ENCODE data around the gene REST. TPM values are rescaled to one million over a fixed set of nuclear protein-coding genes. Genes with fewer than 3 reads are reported as not detected.

The REST gene
- polyA plus RNA-seq (16.3 to 28.2 TPM (median 22.6 TPM) in 3 replicates), polyA minus RNA-seq (26.2 to 74.2 TPM (median 55.4 TPM) in 3 replicates)
- polyA plus RNA-seq (2011; ENCODE audit: low read depth), result 30.2 TPM
- polyA plus RNA-seq (2011; cell fraction: cytosol; rRNA removed), result 10.1 and 18.8 TPM in 2 replicates
- 20.0 and 24.7 TPM in 2 replicates for polyA plus RNA-seq (2011; cell fraction: nucleus; rRNA removed)
- 10.2 and 16.1 TPM in 2 replicates for polyA plus RNA-seq (2012; ENCODE audit: low replicate concordance)
- 24.6 TPM for polyA minus RNA-seq (2011; cell fraction: cytosol; rRNA and poly(A)+ RNA removed)
- 30.0 and 52.0 TPM in 2 replicates for polyA minus RNA-seq (2011; cell fraction: nucleus; rRNA and poly(A)+ RNA removed)

GRCh38 chr4:56907489-56908205 is at the start of gene REST:
Gene REST, plus strand, starts transcription at chr4:56907900. Its CDS starts 2,739 bp downstream, at chr4:56910639.
- DNase-seq (ENCODE audit: low read depth, low spot score) (no peak), FAIRE-seq (no peak)
- no peaks in the 10 kb centered on the region for H3K36me3 ChIP-seq (ENCODE audit: control insufficient read depth in 2 of 2, extremely low read depth in 1 of 2, insufficient read depth in 2 of 2, low read length in 2 of 2)
- no peaks in the 10 kb centered on the region for H3K9me1 ChIP-seq (ENCODE audit: control insufficient read depth, extremely low read depth, insufficient read depth, low read length)
- peaks cover 5% of the 10 kb centered on the region for H3K27me3 ChIP-seq (ENCODE audit: control insufficient read depth, extremely low read depth, insufficient read depth, low read length)
- H3K4me2 ChIP-seq (ENCODE audit: control insufficient read depth, extremely low read depth, insufficient read depth, low read depth, low read length), result peak within 1 kb of the TSS; percentile 87
- H3K9ac ChIP-seq (ENCODE audit: control insufficient read depth, extremely low read depth, insufficient read depth, low read length), result peak within 1 kb of the TSS; percentile 87
- peak within 1 kb of the TSS; percentile 79 to 95 (median 88) for H3K4me3 ChIP-seq (ENCODE audit: control insufficient read depth in 2 of 3, extremely low read depth in 1 of 3, insufficient read depth in 2 of 3, low read depth in 1 of 3, low read length in 3 of 3)
- H3K27ac ChIP-seq (ENCODE audit: control insufficient read depth, insufficient read depth, low read length), result peak within 1 kb of the TSS; percentile 19
- peak within 1 kb of the TSS; percentile 61 for H2AFZ ChIP-seq (ENCODE audit: control insufficient read depth, low read length)
- H3K4me1 ChIP-seq (ENCODE audit: control insufficient read depth, extremely low read depth, insufficient read depth, low read length), result peaks cover 7% of the 10 kb centered on the region
- TF ChIP-seq EZH2 (IDR thresholded peaks at IDR 0.05; ENCODE audit: low read length), result no peak
- TF ChIP-seq, protein P1, sequence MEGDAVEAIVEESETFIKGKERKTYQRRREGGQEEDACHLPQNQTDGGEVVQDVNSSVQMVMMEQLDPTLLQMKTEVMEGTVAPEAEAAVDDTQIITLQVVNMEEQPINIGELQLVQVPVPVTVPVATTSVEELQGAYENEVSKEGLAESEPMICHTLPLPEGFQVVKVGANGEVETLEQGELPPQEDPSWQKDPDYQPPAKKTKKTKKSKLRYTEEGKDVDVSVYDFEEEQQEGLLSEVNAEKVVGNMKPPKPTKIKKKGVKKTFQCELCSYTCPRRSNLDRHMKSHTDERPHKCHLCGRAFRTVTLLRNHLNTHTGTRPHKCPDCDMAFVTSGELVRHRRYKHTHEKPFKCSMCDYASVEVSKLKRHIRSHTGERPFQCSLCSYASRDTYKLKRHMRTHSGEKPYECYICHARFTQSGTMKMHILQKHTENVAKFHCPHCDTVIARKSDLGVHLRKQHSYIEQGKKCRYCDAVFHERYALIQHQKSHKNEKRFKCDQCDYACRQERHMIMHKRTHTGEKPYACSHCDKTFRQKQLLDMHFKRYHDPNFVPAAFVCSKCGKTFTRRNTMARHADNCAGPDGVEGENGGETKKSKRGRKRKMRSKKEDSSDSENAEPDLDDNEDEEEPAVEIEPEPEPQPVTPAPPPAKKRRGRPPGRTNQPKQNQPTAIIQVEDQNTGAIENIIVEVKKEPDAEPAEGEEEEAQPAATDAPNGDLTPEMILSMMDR (optimal IDR thresholded peaks at IDR 0.05 in 1 of 3, IDR thresholded peaks at IDR 0.05 in 1 of 3, conservative IDR thresholded peaks at IDR 0.05 in 1 of 3; ENCODE audit: extremely low read depth in 1 of 3, insufficient read depth in 2 of 3, low read length in 3 of 3), result no peak
- H3K9me3 ChIP-seq (ENCODE audit: control insufficient read depth, low read depth, low read length), result no peaks in the 10 kb centered on the region
- no peaks in the 10 kb centered on the region for H4K20me1 ChIP-seq (ENCODE audit: control insufficient read depth, extremely low read depth, insufficient read depth, low read length)
- dilution Hi-C loops (cut with MboI; ENCODE audit: extremely low pct_ligation_motif_present, low sequenced_read_pairs), result no loop called here
- H3K79me2 ChIP-seq (ENCODE audit: control insufficient read depth, insufficient read depth, low read length), result peaks cover 37% of the 10 kb centered on the region

DNA sequence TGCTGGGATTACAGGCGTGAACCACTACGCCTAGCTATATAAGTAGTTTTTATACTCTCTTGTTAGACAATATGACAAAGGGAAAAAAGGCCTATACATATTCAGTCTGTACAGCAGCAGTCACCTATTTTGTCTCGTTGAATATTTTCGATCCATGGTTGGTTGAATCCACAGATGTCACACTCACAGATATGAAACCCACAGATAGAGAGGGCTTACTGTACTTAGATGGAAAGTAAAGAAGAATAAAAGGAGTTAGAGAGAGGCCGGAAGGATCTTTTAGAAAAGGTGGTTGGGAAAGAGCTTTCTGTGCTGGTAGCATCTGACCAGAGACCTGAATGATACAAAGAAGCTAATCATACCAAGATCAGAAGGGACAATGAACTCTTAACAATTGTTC is 47.9 kb upstream of the REST start:
- TF ChIP-seq, protein P1 (optimal IDR thresholded peaks at IDR 0.05 in 1 of 3, IDR thresholded peaks at IDR 0.05 in 1 of 3, conservative IDR thresholded peaks at IDR 0.05 in 1 of 3; ENCODE audit: extremely low read depth in 1 of 3, insufficient read depth in 2 of 3, low read length in 3 of 3), result no peak
- TF ChIP-seq EZH2 (IDR thresholded peaks at IDR 0.05; ENCODE audit: low read length), result no peak
- no peaks in the 10 kb centered on the region for H3K9me3 ChIP-seq (ENCODE audit: control insufficient read depth, low read depth, low read length)
- no peaks in the 10 kb centered on the region for H4K20me1 ChIP-seq (ENCODE audit: control insufficient read depth, extremely low read depth, insufficient read depth, low read length)
- H3K9me1 ChIP-seq (ENCODE audit: control insufficient read depth, extremely low read depth, insufficient read depth, low read length), result no peaks in the 10 kb centered on the region
- H3K36me3 ChIP-seq (ENCODE audit: control insufficient read depth in 2 of 2, extremely low read depth in 1 of 2, insufficient read depth in 2 of 2, low read length in 2 of 2), result no peaks in the 10 kb centered on the region
- no peak overlapping the region for H3K4me2 ChIP-seq (ENCODE audit: control insufficient read depth, extremely low read depth, insufficient read depth, low read depth, low read length)
- dilution Hi-C loops (cut with MboI; ENCODE audit: extremely low pct_ligation_motif_present, low sequenced_read_pairs), result no loop called here
- H3K27me3 ChIP-seq (ENCODE audit: control insufficient read depth, extremely low read depth, insufficient read depth, low read length), result peaks cover 3% of the 10 kb centered on the region
- H3K4me1 ChIP-seq (ENCODE audit: control insufficient read depth, extremely low read depth, insufficient read depth, low read length), result no peaks in the 10 kb centered on the region
- DNase-seq (ENCODE audit: low read depth, low spot score), result no peak
- no peaks in the 10 kb centered on the region for H3K79me2 ChIP-seq (ENCODE audit: control insufficient read depth, insufficient read depth, low read length)
- FAIRE-seq, result no peak
- H3K27ac ChIP-seq (ENCODE audit: control insufficient read depth, insufficient read depth, low read length), result no peak overlapping the region
- H3K4me3 ChIP-seq (ENCODE audit: control insufficient read depth in 2 of 3, extremely low read depth in 1 of 3, insufficient read depth in 2 of 3, low read depth in 1 of 3, low read length in 3 of 3), result no peak overlapping the region
- H2AFZ ChIP-seq (ENCODE audit: control insufficient read depth, low read length), result no peak overlapping the region
- no peak overlapping the region for H3K9ac ChIP-seq (ENCODE audit: control insufficient read depth, extremely low read depth, insufficient read depth, low read length)

Data from keratinocyte (primary cell).